Measurements from ENCODE around the gene FBXO24.
A peak's percentile ranks its signal among the peaks of the same experiment; 100 is the strongest.
"Not testable (repeated sequence)": the region's sequence is repeated elsewhere in the genome, so short reads cannot be mapped to it uniquely, and the experiment has no call there.

Gene FBXO24, protein sequence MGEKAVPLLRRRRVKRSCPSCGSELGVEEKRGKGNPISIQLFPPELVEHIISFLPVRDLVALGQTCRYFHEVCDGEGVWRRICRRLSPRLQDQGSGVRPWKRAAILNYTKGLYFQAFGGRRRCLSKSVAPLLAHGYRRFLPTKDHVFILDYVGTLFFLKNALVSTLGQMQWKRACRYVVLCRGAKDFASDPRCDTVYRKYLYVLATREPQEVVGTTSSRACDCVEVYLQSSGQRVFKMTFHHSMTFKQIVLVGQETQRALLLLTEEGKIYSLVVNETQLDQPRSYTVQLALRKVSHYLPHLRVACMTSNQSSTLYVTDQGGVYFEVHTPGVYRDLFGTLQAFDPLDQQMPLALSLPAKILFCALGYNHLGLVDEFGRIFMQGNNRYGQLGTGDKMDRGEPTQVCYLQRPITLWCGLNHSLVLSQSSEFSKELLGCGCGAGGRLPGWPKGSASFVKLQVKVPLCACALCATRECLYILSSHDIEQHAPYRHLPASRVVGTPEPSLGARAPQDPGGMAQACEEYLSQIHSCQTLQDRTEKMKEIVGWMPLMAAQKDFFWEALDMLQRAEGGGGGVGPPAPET

DNA sequence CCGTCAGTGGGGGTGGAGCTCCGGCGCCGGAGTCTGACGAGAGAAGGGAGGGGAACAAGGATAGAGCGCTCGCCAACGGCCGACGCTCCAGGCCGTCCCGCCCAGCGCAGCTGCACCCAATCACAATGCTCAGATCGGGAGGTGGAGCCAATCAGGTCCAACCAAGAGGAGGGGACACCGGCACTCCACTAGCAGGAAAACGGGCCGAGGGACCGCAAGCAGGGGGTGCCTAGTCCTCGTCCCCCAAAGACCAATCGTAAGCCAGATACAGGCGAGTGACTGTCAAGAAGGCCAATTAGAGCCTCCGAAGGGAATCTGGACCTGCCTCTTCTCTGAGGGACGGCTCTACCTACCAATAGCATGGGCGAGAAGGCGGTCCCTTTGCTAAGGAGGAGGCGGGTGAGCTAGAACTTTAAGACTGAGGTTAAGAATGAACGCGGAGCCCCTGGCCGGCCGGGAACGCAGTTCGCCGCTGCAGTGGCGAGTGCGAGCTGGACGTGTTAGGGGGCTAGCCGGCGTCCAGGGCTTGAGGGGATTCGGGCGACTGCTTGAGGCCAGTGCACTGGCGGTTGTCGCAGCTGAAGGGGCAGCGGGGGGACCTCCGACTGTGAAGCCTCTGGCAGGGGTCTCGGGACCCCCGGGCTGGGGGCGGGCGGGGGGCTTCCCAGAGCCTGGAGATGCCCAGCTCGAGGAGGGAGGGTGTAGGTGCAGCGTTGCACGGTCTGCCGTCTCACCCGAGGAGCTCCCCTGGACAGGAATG lies at the start of gene FBXO24:
FBXO24 (plus strand) TSS at position 63 of the 760 bp plus-strand sequence; CDS start at position 361, 298 bp downstream.
- peak; percentile 100 for DNase-seq (ENCODE audit: low read depth)

DNA sequence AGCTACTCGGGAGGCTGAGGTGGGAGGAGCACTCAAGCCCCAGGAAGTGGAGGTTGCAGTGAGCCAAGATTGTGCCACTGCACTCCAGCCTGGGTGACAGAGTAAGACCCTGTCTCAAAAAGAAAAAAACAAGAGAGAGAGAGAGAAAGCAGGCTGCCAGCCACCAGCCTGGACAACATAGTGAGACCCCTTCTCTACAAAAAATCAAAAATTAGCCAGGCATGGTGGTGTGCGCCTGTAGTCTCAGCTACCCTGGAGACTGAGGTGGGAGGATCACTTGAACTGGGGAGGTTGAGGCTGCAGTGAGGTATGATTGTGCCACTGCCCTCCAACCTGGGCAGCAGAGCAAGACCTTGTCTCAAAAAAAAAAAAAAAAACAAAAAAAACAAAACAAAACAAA lies 49.4 kb upstream of the FBXO24 start:
- DNase-seq (ENCODE audit: low read depth), result not testable (repeated sequence)

DNA sequence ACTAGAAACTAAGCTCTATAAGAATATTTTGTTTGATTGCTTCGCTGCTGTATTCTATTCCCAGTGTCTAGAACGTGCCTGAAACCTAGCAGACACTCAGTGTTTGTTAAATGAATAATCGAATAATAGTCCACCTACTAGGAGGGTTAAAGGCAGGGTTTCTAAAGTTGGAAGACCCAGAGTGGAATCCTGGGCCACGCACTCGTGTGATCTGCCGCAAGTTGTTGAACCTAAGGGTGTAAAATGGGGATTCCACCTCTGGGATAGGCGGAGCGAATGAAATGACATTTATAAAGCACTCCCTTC lies 47.8 kb upstream of the FBXO24 start:
- DNase-seq (ENCODE audit: low read depth), result no peak

DNA sequence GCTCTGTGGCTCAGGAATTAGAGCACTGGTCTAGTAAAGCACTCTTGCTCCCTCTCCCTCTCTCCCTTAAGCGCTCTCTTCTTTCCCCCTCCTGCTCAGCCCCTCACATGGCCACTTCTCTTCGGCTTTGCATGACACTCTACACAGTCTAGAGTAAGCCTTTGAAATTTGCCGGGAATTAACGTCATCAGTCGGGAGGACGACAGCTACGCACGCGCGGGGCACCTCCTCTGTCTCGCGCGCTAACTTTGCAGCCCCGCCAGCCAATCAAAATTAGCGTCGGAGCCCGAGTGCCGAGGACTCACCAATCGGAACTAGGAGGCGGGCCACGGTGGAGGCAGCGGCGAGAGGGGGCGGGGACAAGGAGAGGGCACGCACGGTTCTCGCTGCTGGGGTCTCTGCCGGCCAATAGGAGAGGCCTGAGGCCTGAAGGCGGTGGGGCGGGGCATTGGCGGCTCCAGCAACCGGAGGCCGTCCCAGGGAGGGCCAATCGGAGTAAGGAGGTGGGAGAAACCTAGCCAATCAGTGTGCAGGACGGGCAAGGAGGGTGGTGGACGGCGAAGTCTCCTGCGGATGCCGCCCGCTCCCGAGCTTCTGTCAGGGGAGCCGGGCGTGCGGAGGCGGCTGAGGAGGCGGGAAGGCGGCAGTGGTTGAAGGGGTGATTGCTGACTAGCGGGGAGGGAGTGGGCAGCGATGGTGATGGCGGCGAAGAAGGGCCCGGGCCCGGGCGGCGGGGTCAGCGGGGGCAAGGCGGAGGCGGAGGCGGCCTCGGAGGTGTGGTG lies 47.3 kb upstream of the FBXO24 start, which contains the start of gene AGFG2:
AGFG2 (plus strand) TSS at position 550 of the 782 bp plus-strand sequence; CDS start at position 694, 144 bp downstream.
- DNase-seq (ENCODE audit: low read depth), result peak; percentile 100

DNA sequence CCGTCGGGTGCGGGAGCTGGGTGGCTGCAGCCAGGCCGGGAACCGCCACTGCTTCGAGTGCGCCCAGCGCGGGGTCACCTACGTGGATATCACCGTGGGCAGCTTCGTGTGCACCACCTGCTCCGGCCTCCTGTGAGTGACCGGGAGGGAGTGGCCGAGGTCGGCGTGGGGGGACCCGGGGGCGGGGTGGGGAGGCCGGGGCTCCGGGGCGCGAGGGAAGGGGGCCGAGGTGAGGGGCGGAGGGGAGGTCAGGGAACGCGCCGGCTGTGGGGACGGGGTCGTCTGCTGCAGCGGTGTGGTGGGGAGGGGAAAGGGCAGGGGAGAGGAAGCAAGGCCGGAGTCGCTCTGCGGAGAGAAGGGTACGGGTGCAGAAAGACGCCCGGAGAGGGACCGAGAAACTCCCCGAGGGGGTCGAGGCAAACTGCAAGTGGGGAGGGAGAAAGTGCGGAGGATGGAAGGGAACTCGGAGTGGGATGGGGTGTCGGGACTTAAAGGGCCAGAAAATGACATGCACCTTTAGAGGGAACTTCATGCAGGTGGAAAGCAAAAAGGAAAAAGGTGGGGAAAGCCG lies 46.6 kb upstream of the FBXO24 start:
- no peak for DNase-seq (ENCODE audit: low read depth)

DNA sequence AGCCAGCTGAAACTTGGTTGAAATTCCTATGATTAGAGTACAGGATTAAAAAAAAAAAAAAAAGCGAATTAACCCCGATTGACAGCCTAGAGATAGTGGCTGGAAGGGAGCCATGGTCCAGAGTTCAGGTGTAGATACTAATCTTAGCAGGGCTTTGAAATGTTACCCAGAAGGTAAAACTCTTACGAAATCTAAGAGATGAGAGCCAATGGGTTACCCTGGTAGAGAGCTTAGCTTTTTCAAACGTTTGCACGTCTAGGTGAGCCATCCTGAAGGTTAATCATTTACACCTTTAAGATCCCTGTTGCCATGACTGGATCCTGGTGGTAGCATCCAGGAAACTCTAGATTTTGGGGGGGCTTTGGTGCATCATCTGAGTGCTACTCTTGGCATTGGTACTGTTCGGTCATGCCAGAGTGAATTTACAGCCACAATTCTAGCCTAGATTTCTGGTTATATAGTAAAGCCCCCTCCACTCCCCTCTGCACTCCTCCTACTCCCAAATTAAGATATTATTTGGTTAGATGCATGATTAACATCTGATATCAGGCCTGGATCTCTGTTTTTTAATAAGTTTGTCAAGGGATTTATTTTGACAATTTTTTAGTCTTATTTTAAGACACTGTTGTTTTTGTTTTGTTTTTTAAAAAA lies 45.9 kb upstream of the FBXO24 start:
- no peak for DNase-seq (ENCODE audit: low read depth)

DNA sequence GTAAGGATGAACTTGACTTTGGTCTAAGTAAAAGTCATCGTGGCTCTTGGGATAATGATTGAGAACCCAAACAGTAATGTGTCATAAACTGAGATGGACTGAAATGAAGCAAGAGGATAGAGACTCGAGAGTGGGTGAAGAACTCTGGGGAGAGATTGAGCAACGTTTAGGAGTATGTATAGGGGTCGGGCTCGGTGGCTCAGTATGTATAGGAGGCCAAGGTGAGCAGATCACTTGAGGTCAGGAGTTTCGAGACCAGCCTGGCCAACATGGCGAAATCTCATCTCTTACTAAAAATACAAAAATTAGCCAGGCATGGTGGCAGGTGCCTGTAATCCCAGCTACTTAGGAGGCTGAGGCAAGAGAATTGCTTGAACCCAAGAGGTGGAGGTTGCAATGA lies 44.8 kb upstream of the FBXO24 start:
- DNase-seq (ENCODE audit: low read depth), result not testable (repeated sequence)

DNA sequence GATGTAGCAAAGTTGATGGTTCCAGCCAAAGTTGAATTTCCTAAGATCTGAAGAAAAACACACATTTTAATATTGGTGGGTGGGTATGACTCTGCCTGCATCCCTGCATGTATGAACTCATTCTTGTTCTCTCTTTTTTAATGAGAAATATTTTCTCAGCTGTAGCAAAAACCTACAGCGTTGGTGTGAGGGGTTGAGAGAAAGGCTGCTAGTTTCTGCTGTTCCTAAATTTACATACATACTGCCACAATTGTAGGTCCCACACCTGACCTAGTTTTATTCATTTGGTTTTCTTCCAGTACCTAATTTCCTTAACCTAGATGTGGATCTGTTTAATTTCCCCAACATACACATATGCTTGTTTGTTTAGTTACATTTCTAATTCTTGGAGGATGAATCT lies 42.5 kb upstream of the FBXO24 start:
- no peak for DNase-seq (ENCODE audit: low read depth)

DNA sequence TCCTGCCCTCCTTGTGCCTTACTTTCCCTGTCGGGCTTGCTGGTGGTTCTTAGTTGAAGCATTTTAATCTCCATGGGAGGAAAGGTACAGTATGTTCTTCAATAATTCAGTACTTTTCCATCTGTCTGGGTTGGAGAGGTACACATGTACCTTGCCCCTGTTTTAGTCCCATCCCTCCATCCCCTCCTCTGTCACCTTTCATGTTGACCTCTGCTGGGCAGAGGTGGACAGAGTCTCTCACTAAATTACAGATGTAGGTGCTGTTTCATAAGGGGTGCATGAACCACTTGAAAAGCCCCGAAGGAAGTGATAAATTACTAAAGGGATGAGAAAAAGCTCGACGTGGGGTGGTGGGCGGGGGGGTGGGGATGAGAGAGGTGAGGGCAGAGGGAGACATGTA lies 41.7 kb upstream of the FBXO24 start:
- DNase-seq (ENCODE audit: low read depth), result no peak

DNA sequence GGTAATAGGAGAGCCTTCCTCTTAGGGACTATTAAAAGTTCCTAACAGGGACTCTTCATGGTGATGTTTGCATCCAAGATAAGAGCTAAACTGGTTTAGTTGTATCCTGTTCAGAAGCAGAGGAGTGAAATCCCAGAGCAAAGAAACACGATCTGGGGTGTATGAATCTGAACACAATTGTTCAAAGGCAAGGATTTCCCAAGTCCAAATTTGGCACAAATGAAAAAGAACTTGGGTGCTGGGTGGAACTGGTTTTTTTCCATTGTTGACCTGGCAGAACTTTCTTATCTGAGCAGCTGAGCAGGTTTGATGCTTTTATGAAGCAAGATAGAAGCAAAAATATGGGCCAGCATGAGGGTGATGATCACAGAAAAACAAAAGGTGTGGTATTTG lies 41.2 kb upstream of the FBXO24 start:
- DNase-seq (ENCODE audit: low read depth), result peak; percentile 48

DNA sequence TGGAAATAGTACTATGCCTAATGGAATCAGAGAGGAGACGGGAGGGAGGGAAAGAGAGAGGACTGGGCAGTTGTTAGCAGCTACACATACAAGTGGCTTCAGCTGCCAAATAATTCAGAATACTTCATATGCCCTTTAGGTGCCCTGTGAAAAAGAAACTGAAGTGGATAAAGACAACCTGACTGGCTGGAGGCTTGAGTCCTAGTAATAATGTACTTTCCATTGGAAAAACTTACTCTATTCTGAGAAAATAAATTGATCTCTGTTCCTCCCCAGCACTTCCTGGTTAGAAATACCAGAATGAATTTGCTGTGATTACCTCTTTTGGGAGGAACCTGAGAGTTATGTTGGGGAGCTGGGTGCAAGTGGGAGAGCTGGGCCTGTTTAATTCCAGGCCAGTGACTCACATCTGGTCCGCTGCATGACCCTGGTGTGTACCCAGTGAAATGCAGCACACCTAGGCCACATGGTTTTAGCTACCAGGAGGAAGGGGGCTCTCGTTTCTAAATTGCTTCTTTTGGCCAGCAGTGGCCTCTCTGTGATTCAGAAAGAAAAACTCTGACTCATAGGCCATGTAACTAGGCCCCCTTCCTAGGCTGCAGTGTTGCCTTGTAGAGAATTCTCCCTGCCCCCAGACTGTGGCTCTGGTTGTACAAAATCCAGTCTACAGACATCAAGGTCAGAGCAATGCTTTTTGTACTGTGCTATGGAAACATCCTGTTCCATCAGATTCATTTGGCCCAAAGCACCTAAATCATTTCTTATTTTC lies 40.6 kb upstream of the FBXO24 start:
- peak; percentile 95 for DNase-seq (ENCODE audit: low read depth)

DNA sequence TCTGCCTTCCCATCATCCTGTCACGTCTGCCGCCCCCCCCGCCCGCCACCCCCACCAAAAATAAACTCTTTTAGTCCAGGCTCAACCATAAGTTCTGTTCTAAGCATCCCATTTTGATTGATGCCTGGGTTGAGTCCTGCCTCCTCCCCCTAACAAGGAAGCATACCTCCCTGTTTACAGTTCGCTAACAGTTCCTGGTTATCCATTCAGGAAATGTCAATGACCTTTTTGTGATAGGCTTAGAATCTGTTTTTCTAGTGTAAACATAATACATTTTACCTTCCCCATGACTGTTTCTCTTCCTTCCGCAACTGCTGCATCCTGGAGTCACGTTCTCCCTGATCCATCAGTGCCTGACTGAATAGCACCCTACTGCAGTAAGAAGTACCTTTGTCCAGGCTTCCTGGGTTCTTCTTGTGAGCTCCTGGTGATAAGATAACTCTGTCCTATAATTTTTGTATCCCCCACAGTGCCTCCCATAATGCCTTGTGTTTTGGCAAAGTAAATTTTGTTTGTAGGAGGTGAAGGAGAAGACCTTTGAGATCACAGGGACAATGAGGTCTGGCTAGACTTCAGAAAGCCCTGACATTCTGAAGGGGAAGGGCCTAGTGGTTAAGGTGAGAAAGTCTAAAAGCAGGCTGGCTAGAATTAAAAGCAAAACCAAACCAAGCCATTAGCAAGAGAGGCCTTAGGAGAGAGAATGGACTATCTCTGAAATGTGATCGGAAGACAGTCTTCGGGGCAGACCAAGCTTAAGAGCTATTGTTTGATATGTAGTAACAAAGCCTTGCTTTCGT lies 39.8 kb upstream of the FBXO24 start:
- DNase-seq (ENCODE audit: low read depth), result peak; percentile 44

DNA sequence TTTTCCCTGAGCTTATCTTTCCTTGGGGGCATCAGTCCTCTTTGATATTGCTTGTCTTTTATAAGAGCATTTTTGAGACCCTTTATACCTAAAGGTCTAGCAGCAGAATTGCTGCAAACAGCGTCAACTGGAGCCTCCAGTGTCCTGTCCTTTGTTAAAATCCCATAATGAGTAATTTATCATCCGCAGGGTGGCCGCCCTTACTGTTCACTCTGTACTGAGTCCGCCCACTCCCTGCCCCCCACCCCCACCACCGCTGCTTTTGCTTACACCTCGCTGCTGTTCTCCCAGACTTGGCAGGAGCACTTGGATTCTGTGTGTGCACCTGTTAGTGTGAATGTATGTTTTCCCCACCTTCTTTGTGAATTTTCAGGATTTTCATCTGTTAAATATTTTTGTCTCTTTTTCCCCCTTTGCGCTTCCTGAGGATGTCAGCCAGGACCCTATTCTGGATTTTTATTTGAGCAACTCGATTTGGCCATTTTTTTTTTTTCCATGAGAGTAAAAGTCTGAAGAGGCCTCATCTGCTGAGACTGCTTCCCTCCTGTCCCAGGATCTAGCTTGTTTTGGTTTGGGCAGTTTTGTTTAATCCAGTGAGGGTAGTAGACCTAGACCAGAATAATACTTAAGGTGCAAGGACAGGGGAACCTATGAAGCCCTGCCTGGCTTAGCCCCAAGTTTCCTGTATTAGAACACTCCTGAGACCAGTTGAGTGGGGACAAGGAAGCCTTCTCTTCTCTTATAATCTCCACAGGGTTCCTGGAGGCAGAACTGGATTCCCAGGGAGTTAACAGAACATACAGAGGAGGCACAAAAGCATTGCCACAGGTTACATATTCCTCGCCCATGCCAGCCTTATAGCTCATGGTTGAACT lies 39.0 kb upstream of the FBXO24 start:
- DNase-seq (ENCODE audit: low read depth), result no peak

DNA sequence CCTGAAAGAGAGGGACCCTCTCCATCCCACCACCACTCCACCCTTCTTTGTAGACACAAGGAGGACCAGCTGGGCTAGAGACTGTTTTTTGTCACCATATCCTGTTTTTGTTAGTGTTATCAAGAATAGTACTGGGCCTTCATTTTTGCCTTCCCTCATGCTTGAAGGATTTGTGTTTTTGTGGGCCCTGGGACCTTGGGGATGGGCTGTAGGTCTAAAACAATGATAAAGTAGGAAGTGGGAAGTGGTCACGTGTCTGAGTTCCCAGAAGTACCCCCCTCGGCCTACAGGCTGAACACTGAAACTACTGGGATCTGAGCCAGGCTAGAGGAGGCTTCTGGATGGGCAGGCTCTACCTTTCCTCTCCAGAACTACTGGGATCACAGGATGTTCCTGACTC lies 38.3 kb upstream of the FBXO24 start:
- DNase-seq (ENCODE audit: low read depth), result peak; percentile 35

DNA sequence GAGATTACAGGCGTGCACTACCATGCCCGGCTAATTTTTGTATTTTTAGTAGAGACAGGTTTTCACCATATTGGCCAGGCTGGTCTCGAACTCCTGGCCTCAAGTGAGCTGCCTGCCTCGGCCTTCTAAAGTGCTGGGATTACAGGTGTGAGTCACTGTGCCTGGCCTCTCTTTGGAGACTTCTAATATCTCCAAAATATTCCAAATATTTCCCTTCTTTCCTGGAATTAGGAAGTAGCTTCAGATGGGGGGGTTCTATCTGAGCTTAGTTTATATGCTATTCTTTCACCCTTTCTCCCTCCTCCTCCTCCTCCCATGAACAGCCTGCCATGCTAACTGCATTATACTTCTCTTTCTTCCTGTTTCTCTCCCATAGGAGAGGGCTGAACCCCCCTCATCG lies 37.7 kb upstream of the FBXO24 start:
- DNase-seq (ENCODE audit: low read depth), result not testable (repeated sequence)

DNA sequence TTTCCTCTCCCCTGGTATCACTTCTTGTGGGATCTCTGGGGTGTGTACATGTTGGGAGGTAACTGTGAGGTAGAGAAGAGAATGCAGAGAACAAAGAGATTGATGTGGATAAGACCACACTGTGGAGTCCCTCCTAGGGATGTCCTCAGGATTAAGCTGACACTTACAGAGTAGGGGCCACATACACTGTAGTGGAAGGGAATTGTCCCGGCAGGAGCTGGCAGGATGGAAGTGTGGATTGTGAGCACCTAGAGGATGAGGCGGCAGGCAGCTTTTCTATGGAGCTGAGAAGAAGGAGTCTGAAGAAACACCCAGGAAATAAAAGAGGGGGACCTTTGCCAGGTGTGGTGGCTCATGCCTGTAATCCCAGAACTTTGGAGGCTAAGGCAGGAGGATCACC lies 33.6 kb upstream of the FBXO24 start:
- DNase-seq (ENCODE audit: low read depth), result no peak

DNA sequence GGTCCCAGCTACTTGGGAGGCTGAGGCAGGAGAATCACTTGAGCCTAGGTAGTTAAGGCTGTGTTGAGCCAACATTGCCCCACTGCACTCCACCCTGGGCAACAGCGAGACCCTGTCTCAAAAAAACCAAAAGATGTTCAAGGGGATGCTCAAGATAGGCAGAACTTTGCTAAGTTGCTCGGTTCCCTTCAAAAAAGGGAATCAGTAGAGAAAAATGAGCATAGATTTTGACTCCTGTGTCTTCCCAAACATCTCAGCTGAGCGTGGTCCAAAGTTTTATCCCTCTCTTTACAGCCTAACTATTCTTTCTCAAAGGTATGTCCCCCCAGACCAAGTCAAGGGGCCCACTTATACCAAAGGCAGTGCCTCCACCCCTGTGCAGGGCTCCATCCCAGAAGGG lies 33.1 kb upstream of the FBXO24 start:
- no peak for DNase-seq (ENCODE audit: low read depth)

DNA sequence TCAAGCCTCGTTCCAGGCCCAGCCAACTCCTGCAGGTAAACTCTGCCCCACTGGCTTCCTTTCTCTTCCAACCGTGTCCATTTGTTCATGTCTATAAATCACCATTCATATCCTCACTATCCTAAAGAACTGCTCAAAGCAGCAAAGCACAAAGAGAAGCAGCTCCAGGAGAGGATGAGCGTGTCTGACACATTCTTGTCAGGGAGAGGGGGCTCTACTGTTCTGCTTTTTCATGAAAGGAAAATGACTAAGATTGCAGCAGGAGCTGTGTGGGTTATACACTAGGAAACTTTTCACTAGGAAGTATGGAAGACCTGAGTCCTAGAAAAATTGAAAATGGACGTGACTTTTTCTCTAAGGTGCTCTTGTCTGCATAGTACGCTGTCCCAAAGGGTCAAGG lies 30.4 kb upstream of the FBXO24 start:
- DNase-seq (ENCODE audit: low read depth), result no peak

DNA sequence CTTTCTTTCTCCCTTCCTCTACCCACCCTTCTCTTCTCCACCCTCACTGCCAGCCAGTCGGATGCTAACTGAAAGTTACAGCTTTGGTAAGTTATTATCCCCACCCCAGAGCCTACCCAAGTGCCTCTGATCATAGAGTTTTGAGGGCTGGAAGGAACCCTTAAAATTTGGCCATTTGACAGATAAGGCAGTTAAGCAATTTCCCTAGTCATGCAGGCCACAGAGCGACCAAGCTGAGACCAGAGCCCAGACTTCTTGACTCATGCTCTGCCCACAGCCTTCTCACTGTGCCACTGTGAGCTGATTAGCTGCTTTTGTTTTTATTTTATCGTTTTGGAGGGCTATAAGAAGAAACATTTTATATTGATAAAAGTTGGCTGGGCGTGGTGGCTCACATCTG lies 29.6 kb upstream of the FBXO24 start:
- peak; percentile 66 for DNase-seq (ENCODE audit: low read depth)
